ENCODE data around the gene ZBED4.

DNA sequence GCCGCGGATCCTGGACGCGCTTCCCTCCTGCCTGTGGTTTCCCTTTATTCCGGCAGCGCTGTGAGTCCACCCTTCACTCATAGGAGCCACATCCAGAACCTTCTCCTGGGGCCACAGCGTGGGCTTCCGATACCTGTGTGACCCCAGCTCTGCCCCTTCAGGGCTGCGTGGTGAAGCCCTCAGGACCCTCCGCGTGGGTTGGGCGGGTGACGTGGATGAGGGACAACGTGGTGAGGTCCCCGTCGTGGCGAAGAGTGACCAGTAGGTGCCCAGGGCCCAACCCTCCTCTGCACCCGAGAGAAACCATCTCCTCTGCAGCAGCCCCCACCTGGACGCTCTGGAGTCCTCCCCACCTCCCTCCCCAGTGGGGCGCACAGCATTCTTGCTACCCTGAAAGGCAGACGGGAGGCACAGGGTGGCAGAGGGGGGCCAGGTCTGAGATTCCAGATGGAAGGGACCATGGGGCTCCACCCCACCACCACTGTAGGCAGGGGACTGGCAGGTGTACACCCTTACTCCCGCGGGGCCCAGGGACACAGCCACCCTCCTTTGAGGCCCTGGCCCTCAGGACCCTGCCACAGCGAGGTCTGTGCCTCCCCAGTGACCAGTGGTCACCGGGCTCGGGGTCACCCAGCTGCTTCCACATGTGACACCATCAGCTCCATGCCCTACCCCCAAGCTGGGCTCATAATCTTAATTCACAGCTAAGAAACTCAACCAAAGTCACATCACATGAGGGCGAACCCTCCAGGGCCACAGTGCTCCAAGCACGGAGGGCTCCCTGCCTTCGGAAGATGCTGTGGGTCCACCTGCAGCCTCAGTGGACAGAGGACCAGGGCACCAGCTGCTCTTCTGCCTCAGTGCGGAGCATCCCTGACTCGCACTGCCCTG lies 3.4 kb upstream of the ZBED4 start:
- TF ChIP-seq, protein P1, sequence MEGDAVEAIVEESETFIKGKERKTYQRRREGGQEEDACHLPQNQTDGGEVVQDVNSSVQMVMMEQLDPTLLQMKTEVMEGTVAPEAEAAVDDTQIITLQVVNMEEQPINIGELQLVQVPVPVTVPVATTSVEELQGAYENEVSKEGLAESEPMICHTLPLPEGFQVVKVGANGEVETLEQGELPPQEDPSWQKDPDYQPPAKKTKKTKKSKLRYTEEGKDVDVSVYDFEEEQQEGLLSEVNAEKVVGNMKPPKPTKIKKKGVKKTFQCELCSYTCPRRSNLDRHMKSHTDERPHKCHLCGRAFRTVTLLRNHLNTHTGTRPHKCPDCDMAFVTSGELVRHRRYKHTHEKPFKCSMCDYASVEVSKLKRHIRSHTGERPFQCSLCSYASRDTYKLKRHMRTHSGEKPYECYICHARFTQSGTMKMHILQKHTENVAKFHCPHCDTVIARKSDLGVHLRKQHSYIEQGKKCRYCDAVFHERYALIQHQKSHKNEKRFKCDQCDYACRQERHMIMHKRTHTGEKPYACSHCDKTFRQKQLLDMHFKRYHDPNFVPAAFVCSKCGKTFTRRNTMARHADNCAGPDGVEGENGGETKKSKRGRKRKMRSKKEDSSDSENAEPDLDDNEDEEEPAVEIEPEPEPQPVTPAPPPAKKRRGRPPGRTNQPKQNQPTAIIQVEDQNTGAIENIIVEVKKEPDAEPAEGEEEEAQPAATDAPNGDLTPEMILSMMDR (IDR thresholded peaks at IDR 0.05), result no peak
- no peak for TF ChIP-seq POLR2A (IDR thresholded peaks at IDR 0.05)
